ENCODE measurements around the gene CCDC7.

DNA sequence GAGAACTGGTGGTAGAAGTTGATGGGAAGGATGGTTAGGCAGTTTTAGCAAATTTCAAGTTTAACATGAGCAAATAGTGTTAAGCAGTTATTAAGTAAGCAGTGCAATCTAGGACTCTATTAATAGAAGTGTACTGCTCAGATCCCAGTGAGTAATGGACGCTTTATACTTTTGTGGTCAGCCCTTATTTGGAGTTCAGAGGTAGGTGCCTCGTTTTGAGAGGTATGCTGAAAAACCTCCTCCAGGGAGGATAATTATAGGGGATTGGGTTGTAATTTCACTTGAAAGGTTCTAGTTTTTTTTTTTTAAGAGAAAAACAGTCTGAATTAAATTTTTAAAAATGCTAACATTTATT is 33.5 kb upstream of the CCDC7 start:
- TF ChIP-seq, protein P1, sequence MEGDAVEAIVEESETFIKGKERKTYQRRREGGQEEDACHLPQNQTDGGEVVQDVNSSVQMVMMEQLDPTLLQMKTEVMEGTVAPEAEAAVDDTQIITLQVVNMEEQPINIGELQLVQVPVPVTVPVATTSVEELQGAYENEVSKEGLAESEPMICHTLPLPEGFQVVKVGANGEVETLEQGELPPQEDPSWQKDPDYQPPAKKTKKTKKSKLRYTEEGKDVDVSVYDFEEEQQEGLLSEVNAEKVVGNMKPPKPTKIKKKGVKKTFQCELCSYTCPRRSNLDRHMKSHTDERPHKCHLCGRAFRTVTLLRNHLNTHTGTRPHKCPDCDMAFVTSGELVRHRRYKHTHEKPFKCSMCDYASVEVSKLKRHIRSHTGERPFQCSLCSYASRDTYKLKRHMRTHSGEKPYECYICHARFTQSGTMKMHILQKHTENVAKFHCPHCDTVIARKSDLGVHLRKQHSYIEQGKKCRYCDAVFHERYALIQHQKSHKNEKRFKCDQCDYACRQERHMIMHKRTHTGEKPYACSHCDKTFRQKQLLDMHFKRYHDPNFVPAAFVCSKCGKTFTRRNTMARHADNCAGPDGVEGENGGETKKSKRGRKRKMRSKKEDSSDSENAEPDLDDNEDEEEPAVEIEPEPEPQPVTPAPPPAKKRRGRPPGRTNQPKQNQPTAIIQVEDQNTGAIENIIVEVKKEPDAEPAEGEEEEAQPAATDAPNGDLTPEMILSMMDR (conservative IDR thresholded peaks at IDR 0.05; ENCODE audit: low read length): no peak
- TF ChIP-seq EZH2phosphoT487 (IDR thresholded peaks at IDR 0.05; ENCODE audit: borderline replicate concordance): no peak
